COLO829 (cell line): ENCODE measurements around the gene TRA2A.
"Not testable (repeated sequence)": the region's sequence is repeated elsewhere in the genome, so short reads cannot be mapped to it uniquely, and the experiment has no call there.

Experiments
- DNase-seq: peaks from one replicate; pipeline ENCODE4 v3.0.0; 2012; ENCODE audit warnings: low spot score

The TRA2A gene

GRCh38 chr7:23494009-23494408, 37.8 kb downstream of the TRA2A start:
- no peak for DNase-seq

- no peak for DNase-seq
Observed at GRCh38 chr7:23491502-23491901, 40.3 kb downstream of the TRA2A start.

GRCh38 chr7:23490357-23491135, 41.2 kb downstream of the TRA2A start:
- no peak for DNase-seq

DNA sequence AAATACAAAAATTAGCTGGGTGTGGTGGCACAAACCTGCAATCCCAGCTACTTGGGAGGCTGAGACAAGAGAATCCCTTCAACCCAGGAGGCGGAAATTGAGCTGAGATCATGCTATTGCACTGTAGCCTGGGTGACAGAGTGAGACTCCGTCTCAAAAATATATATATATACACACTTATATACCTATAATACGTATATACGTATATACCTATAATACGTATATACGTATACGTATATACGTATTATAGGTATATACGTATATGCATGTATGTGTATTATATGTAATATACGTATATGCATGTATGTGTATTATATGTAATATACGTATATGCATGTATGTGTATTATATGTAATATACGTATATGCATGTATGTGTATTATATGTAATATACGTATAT, 43.1 kb downstream of the TRA2A start:
- not testable (repeated sequence) for DNase-seq

DNA sequence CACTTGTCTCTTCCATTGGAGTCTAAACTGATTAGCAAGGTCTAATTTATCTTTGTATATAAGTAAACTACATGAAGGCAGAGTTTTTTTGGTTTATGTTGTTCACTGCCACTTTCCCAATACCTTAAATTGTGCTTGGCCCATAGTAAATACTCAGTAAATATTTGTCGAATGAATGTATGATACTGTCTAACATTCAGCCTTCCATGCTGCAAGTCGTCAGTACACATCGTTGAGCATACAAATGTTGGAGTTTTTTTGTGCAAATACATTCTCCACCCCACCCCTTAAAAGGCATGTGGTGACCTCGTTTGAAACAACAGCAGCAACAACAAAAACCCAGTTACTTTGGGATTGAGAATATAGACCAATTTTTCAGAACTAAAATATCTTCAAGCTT, 44.1 kb downstream of the TRA2A start:
- no peak for DNase-seq

- no peak for DNase-seq
Observed at GRCh38 chr7:23486002-23486773, 45.6 kb downstream of the TRA2A start.

DNA sequence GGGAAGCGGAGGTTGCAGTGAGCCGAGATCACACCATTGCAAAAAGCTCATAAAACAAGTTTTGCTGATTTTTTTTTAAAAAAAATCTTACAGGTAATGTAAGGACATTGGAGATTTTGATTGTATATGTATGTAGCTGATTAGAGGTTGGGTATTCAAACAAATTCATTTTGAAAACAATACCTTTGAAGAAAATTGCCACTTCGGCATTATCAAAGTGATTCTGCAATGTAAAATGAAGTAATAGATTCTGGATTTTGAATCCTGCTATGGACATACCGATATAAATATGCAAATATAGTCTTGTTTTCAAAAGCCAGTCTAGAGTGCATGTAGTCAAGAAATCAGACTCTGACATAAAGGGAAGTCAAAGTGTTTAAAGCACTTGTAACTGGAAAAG, 49.1 kb downstream of the TRA2A start:
- no peak for DNase-seq

GRCh38 chr7:23477962-23478866, 53.6 kb downstream of the TRA2A start:
- DNase-seq: no peak

- no peak for DNase-seq
Observed at GRCh38 chr7:23477157-23477499, 54.7 kb downstream of the TRA2A start.

GRCh38 chr7:23476286-23477156, 55.3 kb downstream of the TRA2A start:
- DNase-seq: no peak

DNA sequence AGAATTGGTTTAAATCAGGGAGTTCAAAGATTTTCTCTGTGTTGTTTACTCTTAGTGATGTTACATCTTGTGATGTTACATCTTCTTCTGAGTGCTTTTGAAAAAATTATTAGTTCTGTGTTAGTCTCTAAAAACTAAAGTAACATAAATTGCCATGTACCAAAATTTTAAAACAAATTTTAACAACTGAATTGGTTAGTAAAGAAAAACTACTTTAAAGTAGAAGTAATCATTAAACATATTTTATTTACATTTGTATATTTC, 56.3 kb downstream of the TRA2A start:
- no peak for DNase-seq

- no peak for DNase-seq
Observed at GRCh38 chr7:23474829-23475575, 56.8 kb downstream of the TRA2A start.

DNA sequence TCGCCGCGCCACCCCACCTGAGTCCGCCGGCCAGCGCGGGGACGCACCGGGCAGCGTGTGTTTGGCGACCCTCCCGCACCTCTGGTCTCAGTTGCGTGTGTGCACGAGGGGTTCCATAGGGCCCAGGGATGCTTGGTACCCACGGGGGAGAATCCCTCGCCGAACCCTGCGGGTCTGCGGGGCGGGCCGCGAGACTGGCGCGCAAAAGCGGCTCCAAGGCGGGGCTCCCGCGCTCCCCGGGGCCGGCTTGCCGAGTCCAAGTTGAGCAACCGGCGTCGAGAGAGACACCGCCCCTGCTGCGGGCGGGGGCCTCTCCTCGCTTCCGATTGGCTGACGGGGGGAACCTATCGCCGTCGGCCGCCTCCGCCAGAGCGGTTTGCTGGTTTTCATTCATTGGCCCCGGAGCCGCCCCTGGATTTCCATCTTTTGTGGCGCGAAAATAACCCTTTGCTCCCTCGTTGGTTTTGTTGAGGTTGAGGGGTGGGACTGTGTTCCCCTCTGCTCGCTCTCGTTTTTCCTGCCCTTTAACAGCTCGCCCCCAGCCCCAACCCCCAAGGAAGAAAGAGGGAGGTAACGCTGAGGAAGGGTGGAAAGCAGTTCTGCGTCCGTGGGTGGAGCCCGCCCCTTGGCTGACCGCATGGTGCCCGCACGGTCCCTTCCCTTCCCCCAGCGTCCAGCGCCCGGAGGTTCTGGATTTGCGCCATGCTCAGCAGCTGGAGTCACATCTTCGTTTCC, 57.5 kb downstream of the TRA2A start:
- peak; percentile 95 for DNase-seq

DNA sequence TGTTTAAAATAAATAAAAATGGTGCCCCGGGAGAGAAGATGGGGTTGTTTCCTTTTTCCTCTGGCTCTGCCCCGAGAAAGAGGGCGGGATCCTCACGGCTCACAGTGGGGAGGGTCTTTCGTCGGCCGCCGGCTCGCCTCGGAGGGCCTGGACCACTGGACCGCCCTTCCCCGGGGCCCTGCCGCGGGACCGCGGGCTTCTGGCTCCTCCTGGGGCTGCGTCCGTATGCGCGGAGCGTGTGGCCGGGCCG, 58.0 kb downstream of the TRA2A start:
- DNase-seq: no peak

- no peak for DNase-seq
Observed at GRCh38 chr7:23472956-23473843, 58.6 kb downstream of the TRA2A start.

DNA sequence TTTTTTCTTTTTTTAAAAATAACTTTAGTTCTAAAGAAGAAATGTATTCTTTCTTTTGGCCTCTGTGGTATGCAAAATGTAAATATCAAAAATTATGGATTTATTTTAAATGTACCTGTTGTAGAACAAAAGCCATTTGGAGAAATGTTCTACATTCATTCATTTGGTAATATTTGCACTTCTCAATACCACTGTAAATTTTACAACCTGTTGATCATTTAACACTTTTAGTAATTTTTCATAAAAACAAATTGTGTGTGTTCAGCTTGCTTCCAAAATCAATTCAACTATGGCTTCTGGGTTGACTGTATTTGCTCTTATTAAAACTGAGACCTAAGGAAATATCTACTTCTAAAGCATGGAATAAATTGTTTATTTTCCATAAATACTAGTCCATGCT, 59.2 kb downstream of the TRA2A start:
- DNase-seq: no peak

DNA sequence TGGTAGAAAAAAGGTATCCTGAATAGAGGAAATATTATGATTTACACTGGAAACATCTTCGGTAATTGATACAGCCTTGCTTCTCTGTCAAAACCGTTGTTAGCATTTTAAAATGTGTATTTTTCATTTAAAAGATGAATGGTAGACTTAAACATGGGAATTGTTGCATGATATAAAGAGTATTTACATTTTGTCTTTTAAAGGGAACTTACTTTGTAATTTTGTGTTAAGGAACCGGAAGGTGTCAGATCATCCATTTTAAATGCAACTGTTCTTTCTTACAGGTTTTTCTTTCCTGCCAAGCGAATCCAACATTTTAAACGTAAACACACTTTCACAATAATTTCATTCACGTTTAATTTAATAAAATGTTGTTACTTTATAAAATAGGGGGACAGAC, 59.7 kb downstream of the TRA2A start:
- DNase-seq: no peak

DNA sequence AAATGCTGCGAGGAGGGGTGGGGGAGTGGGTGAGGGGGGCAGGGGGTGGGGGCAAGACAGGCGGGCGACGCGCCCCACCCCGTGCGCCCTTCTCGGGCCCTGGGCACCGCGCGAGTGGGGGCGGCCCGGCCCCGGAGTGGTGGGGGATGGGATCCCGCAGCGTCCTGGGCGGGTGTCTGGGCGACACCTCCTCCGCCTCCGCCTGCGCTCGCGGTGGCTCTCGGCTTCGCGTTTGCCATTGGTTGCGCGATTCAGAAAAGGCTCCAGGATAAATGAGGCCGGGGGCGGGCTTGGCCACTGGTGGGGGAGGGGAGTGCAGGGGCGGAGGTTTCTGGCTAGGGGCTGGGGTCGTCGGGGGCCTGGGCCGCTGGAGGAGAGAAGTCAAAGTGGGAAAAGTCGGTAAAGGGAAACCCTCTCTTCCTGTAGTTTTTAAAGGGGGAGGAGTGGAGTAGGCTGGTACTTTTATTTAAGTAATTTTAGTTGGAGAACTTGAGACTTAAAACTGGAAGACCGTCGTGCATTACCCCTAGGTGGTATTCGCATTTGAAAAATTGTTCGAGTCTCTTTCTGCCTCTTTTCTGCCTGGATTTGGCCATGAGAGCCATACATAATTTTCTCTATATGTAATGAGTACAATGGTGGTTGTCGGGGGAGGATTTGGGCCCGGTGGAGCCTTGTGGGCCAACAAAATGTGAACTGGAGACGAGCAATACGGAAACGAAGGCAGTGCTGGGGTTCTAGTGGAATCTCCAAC, 60.5 kb downstream of the TRA2A start:
- peak; percentile 82 for DNase-seq
